Activated T-cell treated with anti-CD3 and anti-CD28 coated beads, Interleukin-2, amount 50 U/mL, for 24 hours (primary cell): Measurements from ENCODE around the gene TRIM58.

ENCODE experiments used
- DNase-seq: peaks from one replicate; pipeline ENCODE4 v3.0.0-alpha.2; 2020
- H3K27ac Mint-ChIP-seq: 2 replicates; pipeline ENCODE4 v1.8.0; 2020; ENCODE audit warnings: mild to moderate bottlenecking, mixed read lengths
- H3K27me3 Mint-ChIP-seq: 2 replicates; pipeline ENCODE4 v1.8.0; 2020; ENCODE audit warnings: mixed read lengths
- H3K36me3 Mint-ChIP-seq: 2 replicates; pipeline ENCODE4 v1.8.0; 2020; ENCODE audit warnings: low read depth, mixed read lengths
- H3K4me1 Mint-ChIP-seq: 2 replicates; pipeline ENCODE4 v1.8.0; 2020; ENCODE audit warnings: low read depth, mixed read lengths
- H3K4me3 Mint-ChIP-seq: 2 replicates; pipeline ENCODE4 v1.8.0; 2020; ENCODE audit warnings: mild to moderate bottlenecking, moderate library complexity, mixed read lengths
- H3K9me3 Mint-ChIP-seq: 2 replicates; pipeline ENCODE4 v1.8.0; 2020; ENCODE audit warnings: mixed read lengths

Gene TRIM58

DNA sequence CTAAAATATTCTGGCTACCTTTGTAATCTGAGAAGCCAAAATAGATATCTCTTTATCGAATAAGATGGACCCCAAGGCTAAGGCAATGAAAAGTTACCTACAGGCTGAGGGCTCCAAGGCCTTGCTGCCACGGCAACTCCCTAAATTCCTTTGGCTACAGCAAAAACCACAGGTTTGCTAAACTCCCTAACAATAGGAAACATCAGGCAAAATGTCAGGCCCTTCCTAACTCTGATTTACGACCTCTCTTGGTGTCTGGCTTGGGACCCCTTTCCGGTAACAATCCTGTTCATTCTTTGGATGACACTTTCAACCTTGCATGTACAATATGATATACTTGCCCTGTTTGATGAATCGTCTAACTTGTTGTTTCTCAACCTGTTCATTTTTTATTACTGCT lies 51.8 kb downstream of the TRIM58 start:
- DNase-seq = no peak
- H3K36me3 Mint-ChIP-seq = no peaks in the 10 kb centered on the region
- no peak overlapping the region for H3K27ac Mint-ChIP-seq
- peaks cover 27% of the 10 kb centered on the region for H3K4me1 Mint-ChIP-seq
- H3K4me3 Mint-ChIP-seq = no peak overlapping the region
- H3K27me3 Mint-ChIP-seq = no peaks in the 10 kb centered on the region
- H3K9me3 Mint-ChIP-seq = peaks cover 4% of the 10 kb centered on the region

DNA sequence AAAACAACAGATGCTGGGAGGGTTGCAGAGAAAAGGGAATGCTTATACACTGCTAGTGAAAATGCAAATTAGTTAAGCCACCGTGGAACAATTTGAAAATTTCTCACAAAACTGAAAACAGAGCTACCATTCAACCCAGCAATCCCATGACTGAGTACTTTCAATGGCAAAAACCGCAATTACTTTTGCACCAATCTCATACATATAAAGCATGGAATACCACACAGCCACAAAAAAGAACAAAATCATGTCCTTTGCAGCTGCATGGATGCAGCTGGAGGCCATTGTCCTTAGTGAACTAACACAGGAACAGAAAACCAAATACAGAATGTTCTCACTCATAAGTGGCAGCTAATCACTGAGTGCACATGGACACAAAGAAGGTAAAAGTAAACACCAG lies 56.8 kb downstream of the TRIM58 start:
- Mint-ChIP-seq H3K4me3 (no peak overlapping the region), H3K27me3 (peaks cover 13% of the 10 kb centered on the region), H3K9me3 (no peaks in the 10 kb centered on the region), H3K4me1 (no peaks in the 10 kb centered on the region), H3K27ac (no peak overlapping the region), H3K36me3 (no peaks in the 10 kb centered on the region)
- DNase-seq = no peak

DNA sequence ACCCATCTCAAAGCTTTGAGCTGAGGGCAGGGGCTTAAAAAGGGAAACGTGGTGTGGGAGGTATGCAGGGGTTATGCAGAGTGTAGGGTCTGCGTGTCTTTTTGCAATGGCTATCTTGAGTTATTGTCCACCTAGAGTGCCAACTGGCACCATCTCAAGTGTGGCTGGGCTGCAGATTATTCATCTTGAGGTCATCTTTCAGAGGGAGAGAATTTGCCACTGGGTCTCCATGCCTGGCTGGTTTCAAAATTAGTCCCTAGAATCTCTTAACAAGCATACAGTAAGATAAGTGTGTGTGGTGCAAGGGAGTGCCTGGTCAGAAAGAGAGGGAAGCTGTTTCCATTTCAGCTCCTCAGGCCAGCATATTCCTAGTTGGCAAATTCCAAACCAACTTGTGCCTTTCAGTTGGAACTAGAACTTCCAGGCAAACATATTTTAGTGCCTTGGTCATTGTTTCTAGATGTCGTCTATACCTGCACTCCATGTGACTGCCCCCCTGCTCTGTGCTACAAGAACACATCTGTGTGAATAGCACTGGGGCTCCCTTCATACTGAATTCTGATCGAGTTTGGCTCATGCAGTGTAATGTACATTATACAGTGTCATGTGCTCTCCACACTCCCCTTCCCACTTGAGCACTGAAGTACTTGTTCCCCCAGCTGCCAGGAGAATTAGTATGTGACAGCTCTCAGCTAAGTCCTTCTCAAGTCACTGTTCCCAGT lies 58.1 kb downstream of the TRIM58 start:
- H3K36me3 Mint-ChIP-seq = no peaks in the 10 kb centered on the region
- H3K4me3 Mint-ChIP-seq = no peak overlapping the region
- H3K27ac Mint-ChIP-seq = no peak overlapping the region
- H3K4me1 Mint-ChIP-seq = no peaks in the 10 kb centered on the region
- H3K27me3 Mint-ChIP-seq = peaks cover 13% of the 10 kb centered on the region
- DNase-seq = no peak
- no peaks in the 10 kb centered on the region for H3K9me3 Mint-ChIP-seq

DNA sequence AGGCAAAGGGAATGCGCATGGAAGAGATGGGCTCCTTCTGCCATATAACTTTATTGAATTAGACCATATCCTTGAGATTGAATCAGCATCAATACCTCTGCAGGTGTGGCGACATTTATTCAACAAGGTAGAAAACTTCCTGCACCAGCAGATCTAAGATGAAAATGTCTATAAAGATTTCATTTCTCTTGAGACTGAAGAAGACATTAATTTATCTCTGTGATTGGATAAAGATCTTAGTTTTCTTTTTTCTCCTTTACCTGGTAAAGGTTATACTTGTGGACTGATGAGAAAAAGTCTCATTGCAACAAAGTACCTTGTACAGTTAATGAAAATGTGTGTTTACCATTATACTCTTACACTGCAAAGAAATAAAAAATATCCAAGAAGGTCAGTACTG lies 63.0 kb downstream of the TRIM58 start, which contains the start of gene OR2T8:
Gene OR2T8 (plus strand): TSS at position 301 of the 400 bp plus-strand sequence. CDS start 766 bp downstream, outside the sequence.
- Mint-ChIP-seq H3K9me3 (no peaks in the 10 kb centered on the region), H3K4me1 (no peaks in the 10 kb centered on the region), H3K27ac (no peak within 1 kb of the TSS), H3K27me3 (peaks cover 13% of the 10 kb centered on the region), H3K36me3 (no peaks in the 10 kb centered on the region), H3K4me3 (no peak within 1 kb of the TSS)
- no peak for DNase-seq

DNA sequence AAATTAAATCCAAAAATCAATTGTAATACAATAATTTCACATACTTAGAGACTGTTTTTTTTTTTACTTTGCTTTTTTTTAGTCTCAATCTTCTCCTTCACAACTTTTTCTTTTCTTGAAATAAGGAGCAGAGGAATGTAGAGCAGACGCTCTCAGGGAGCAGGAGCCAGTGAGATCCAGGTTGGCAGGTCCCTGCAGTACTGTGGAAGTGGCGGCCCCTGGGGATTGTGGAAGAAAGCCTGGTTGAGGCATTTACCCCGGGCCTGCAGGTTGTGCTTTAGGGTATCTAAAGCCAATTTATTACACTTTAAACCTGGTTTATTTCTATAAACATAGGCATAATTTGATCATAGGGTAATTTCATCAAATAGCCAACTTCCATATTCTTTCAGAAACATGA lies 67.0 kb downstream of the TRIM58 start:
- Mint-ChIP-seq H3K4me1 (no peaks in the 10 kb centered on the region), H3K27me3 (no peaks in the 10 kb centered on the region), H3K4me3 (no peak overlapping the region), H3K27ac (no peak overlapping the region), H3K9me3 (no peaks in the 10 kb centered on the region), H3K36me3 (no peaks in the 10 kb centered on the region)
- no peak for DNase-seq

DNA sequence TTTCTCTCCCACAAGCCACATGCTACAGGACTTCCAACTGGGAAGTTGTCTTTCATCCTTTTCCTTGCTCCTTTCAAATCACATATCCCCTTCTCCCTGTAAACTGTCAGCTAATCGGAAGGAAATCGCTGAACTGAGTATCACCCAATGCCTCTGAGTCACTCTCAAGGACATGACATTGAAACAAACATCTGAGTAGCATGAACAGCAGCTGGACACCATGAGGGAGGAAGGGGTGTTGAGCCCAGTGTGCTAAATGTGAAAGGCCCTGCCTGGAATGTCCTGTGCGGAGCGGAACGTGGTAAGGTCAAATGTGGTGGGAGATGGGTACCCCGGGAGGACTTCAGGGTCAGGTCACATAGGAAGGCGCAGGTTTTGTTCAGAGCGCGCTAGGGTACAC lies 67.9 kb downstream of the TRIM58 start, which contains the start of gene OR2AJ1:
Gene OR2AJ1 (plus strand): TSS at position 22 of the 400 bp plus-strand sequence. CDS start 8,880 bp downstream, outside the sequence.
- Mint-ChIP-seq H3K27me3 (no peaks in the 10 kb centered on the region), H3K9me3 (no peaks in the 10 kb centered on the region), H3K27ac (no peak within 1 kb of the TSS), H3K36me3 (no peaks in the 10 kb centered on the region), H3K4me3 (no peak within 1 kb of the TSS), H3K4me1 (no peaks in the 10 kb centered on the region)
- DNase-seq = no peak
